ENCODE measurements around the gene NGLY1.

Gene NGLY1

DNA sequence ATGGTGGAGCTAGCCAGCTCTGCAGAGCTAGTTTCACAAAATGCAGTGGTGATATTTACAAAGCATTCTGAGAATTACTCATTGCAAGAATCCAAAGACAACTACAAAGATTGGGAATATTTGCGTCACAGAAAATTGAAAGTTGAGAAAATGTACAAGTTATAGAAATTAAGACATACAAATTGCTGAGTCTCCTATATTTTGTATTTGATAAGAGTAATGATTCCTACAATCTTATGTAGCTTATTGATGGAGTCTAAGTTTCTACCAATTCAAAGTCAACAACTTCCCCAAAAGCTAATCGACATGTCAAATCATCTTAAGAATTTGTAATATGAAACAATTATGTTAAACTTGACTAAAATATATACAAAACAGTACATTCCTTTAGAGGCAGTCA, 72.2 kb downstream of the NGLY1 start:
- no peak for DNase-seq (ENCODE audit: low read depth in 2 of 2)

DNA sequence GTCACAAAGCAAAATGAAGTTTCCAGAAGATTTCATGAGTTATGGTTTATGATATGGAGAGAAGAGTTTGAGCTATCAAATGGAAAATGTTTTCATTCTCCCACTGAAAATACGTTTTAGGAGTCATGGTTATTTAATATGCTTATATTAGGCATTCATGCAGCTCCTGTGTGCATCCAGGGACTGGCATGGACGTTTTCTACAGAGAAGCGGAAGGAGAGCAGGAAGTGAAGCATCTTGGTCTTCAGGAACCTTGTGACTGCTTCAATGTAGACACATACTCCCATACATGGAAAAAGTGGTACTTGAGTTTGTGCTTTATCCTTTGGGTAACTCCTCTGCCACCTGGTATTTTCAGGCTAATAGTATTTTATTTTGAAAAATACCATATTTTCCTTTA, 75.2 kb downstream of the NGLY1 start:
- DNase-seq (ENCODE audit: low read depth in 2 of 2) = no peak

- no peak for DNase-seq (ENCODE audit: low read depth in 2 of 2)
Measured at GRCh38 chr3:25707268-25707926, 75.8 kb downstream of the NGLY1 start.

GRCh38 chr3:25706213-25706612, 77.0 kb downstream of the NGLY1 start:
- no peak for DNase-seq (ENCODE audit: low read depth in 2 of 2)

DNA sequence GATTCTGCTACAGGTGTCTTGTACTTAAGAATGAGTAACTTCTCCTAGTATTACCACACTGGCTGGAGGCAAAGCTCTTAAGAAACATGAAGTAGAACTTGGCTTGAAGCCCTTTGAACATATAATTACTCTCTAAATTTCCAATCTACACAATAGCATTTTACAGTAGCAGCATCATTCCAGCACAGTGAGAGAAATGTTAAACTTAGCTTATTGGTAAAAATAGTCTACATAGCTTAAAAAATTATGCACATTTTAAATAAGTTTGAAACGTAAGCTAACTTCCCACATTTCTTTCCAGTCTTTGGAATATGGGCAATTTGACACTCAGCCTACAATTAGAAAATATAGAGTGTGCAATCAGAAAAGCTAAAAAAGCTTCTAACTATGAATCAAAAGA, 85.7 kb downstream of the NGLY1 start:
- DNase-seq (ENCODE audit: low read depth in 2 of 2) = no peak

GRCh38 chr3:25695731-25696420, 87.4 kb downstream of the NGLY1 start:
- DNase-seq (ENCODE audit: low read depth in 2 of 2) = no peak

DNA sequence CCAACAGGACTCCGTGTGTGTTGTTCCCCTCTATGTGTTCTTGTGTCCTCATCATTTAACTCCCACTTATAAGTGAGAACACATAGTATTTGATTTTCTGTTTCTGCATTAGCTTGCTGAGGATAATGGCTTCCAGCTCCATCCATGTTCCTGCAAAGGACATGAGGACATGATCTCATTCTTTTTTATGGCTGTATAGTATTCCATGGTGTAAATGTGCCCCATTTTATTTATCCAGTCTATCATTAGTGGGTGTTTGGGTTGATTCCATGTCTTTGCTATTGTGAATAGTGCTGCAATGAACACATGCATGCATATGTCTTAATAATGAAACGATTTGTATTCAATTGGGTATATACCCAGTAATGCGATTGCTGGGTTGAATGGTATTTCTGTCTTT, 90.0 kb downstream of the NGLY1 start:
- DNase-seq (ENCODE audit: low read depth in 2 of 2) = no peak

- no peak for DNase-seq (ENCODE audit: low read depth in 2 of 2)
Measured at GRCh38 chr3:25692341-25692740, 90.9 kb downstream of the NGLY1 start.

DNA sequence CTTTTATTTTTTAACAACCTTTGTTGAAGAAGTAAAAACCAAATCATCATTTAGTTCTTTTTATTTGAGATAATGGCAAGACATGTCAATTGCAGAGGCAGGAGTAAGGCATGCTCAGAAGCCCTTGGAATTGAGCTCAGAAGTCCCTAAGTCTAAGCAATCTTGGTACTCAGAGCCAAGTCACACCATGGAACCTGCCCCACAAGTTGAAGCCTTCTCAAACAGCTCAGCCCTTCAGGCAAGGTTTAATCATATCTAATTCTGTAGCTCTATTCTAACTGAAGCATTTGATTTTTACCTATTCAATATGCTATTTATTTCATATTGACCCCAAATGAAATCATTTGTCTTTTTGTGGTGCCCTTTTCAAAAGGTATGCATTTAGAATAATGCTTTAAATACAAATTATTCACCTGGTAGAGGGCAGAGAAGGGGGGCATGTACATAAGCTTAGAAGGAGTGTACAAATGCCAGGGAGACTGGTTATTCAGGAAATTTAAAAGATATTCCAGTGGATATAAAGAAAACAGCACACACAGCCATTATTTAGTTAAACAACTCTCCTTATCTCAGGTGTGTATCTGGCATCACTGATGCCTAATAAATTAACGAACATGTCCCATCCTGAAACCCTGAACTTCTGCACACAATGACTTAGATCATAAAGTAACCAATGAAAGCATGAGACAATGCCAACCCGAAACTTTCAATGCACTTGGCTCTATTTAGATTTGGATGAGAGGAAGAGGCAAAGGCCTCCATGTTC, 92.3 kb downstream of the NGLY1 start:
- DNase-seq (ENCODE audit: low read depth in 2 of 2) = no peak

- no peak for DNase-seq (ENCODE audit: low read depth in 2 of 2)
Measured at GRCh38 chr3:25689226-25689625, 94.0 kb downstream of the NGLY1 start.

GRCh38 chr3:25687742-25688141, 95.5 kb downstream of the NGLY1 start:
- DNase-seq (ENCODE audit: low read depth in 2 of 2) = no peak

- no peak for DNase-seq (ENCODE audit: low read depth in 2 of 2)
Measured at GRCh38 chr3:25686766-25687165, 96.5 kb downstream of the NGLY1 start.

DNA sequence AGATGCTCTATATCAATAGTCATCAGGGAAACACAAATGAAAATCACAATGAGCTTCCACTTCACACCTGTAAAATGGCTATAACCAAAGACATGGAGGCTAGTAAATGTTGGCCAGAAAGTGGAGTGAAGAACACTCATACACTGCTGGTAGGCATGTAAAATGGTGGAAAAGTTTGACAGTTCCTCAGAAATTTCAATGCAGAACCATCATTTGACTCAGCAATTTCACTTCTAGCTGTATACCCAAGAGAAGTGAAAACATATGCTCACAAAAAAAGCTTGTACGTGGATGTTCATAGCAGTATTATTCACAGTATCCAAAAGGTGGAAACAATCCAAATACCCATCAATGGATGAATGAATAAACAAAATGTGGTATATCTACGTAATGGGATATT, 99.4 kb downstream of the NGLY1 start:
- DNase-seq (ENCODE audit: low read depth in 2 of 2) = no peak

DNA sequence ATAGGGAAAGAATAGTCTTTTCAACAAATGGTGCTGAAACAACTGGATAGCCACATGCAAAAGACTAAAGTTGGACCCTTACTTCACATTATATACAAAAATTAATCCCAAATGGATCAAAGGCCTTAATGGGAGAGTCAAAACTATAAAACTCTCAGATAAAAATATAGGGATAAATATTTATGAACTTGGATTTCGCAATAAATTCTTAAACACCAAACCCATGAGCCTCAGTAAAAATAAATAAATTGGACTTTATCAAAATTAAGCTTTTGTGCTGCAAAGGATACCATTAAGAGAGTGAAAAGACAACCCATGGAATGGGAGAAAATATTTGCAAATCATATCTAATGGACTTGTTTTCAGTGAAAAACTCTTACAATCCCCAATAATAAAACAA, 99.8 kb downstream of the NGLY1 start:
- no peak for DNase-seq (ENCODE audit: low read depth in 2 of 2)

GRCh38 chr3:25679642-25680302, 103.5 kb downstream of the NGLY1 start:
- DNase-seq (ENCODE audit: low read depth in 2 of 2) = no peak

DNA sequence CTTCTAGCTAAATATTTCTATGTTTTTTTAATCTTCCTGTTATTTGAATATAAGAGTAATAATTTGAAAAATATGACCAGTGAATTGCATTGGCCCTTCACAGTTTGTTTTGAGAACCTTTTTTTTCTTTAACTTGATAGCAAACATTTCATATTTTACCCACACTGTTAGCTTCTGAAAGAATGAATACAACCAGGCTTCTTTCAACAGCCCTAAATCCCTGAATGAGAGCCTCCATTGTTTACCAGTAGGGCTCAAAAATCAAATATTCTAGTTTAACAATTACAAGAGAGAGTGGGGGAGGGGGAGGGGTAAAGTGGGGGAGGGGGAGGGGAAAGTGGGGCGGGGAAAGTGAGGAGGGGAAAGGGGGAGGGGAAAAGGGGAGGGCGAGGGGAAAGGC, 104.1 kb downstream of the NGLY1 start:
- DNase-seq (ENCODE audit: low read depth in 2 of 2) = no peak

DNA sequence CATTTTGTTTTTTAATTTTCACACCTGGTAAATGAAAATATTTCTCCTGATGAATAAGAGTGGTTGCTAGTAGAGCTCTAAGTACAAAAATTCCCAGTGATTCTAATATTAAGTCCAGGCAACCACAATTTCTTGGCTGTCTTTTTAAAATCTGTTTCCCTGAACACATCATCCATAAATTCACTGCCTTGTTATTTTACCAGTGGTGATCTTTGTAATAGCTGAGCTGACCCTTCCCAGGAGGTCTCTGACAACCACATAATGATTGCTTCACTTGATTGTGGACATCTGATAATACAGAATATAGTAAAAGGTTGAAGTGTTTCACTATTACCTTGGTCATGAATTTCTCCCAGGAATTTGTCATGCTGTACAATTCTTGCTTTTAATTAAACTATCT, 104.7 kb downstream of the NGLY1 start:
- DNase-seq (ENCODE audit: low read depth in 2 of 2) = no peak

- no peak for DNase-seq (ENCODE audit: low read depth in 2 of 2)
Measured at GRCh38 chr3:25677121-25677520, 106.1 kb downstream of the NGLY1 start.

DNA sequence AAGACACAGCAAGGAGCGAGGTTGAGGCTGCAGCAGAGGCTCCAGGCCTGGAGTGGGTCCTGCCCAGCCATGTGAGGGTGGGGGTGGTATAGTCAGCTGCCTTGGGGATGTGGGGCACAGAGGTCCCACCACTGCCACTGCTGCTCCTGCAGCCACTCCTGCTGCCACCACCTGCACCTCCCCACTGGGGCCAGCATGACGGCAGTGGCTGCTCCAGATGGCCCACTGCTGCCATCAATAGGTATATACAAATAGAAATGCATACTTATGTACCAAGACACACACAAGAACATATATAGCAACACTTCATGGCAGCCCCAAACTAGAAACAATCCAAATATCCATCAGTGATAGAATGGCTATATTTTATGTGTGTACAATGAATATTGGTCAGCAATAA, 108.6 kb downstream of the NGLY1 start:
- DNase-seq (ENCODE audit: low read depth in 2 of 2) = no peak

GRCh38 chr3:25673738-25674298, 109.4 kb downstream of the NGLY1 start:
- no peak for DNase-seq (ENCODE audit: low read depth in 2 of 2)
